Adrenal gland (tissue), 5 donors: ENCODE results near the gene KCNQ4.

Experiments used
- POLR2A ChIP-seq, 2 donors: fragments of 450-650 bp; IDR thresholded peaks; one replicate each; pipeline ENCODE4 v1.6.1; 2017; ENCODE audit warnings: antibody characterized with exemption in 2 of 2, mild to moderate bottlenecking in 2 of 2, moderate library complexity in 1 of 2
- TF ChIP-seq, protein P1 (sequence below), 6 experiments: fragments of 450-650 bp in 4 of 6; fragments of 200-600 bp in 2 of 6; sonication (generic) in 1 of 6; IDR thresholded peaks; 1 replicate in 5 of 6; 2 replicates in 1 of 6; pipeline versions ENCODE4 v1.5.1 to v1.8.0; 2016 to 2021; ENCODE audit warnings: antibody characterized with exemption in 6 of 6, mild to moderate bottlenecking in 2 of 6, moderate library complexity in 1 of 6
- donor health status: DM: no; HTN: no; CAD: no.

- TF ChIP-seq, protein P1, sequence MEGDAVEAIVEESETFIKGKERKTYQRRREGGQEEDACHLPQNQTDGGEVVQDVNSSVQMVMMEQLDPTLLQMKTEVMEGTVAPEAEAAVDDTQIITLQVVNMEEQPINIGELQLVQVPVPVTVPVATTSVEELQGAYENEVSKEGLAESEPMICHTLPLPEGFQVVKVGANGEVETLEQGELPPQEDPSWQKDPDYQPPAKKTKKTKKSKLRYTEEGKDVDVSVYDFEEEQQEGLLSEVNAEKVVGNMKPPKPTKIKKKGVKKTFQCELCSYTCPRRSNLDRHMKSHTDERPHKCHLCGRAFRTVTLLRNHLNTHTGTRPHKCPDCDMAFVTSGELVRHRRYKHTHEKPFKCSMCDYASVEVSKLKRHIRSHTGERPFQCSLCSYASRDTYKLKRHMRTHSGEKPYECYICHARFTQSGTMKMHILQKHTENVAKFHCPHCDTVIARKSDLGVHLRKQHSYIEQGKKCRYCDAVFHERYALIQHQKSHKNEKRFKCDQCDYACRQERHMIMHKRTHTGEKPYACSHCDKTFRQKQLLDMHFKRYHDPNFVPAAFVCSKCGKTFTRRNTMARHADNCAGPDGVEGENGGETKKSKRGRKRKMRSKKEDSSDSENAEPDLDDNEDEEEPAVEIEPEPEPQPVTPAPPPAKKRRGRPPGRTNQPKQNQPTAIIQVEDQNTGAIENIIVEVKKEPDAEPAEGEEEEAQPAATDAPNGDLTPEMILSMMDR (IDR thresholded peaks at IDR 0.05): no peak
- TF ChIP-seq POLR2A (IDR thresholded peaks at IDR 0.05): no peak
Observed at GRCh38 chr1:40873863-40874472, 90.4 kb downstream of the KCNQ4 start.
